ENCODE results near the gene UBQLN4.

UBQLN4 gene

DNA sequence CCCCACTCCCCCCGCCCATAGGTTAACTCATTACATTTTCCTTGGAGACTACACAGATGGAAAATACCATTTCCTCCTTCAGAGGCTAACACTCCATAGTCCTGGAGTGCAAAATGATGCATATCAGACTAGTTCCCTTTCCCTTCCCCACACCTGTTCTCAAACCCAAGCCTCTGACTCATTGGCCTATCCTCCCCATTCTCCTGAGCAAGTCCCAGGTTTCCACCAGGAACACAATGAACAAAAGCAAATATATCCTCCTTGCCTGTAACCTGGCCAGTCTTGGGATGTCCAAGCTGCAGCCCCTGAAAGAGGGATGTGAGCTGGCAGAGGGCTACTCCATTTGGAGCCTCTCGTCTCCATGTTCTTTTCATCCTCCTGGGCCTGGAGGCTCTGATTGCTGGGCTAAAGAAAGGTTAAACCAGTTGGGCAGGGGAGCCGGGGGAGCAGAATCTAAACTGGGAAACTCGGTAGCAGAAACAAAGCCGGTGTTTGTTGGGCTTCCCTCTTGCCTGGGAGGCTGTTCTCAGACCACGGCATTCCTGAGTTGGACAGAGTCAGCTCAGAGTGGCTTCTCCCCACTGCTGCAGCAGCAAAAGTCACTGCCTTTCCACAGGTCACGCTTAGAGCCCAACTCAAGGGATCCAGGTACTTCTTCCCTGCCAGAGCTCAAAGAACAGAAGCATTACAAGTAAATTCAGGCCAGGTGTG, 46.8 kb downstream of the UBQLN4 start:
- no peak for DNase-seq

DNA sequence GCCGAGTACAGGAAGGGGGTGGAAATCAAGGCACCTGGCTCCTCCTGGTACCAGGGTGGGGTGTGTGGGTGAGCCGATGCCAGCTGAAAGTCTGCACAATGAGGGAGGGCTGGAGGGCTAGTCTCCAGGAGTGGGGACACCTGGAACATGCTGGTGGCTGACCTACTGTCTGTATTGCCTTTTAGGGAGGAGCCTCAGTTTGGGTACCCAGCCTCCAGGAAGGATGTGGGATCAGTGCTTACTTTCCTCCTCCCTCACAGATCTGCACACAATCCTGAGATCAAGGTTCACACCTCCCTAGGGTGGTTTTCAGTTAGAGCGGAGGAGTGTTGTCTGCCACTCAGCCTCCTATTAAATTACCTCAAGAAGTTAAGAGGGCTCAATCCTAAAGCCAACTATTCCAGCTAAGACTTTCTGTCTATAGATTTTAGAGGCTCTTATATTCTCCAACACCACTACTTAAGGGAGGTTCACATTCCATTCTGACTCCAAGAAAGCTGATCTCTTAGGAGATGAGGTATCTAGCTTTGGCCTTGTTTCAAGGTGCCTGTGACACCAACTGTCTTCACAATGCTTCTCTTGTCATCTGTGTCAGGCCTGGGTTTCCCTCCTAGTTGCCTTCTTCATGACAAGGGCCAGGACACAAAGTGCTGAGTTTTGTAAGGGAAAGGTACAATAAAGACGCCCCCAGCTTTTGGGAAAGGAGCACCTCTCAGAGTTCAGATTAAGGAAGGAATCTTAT, 48.6 kb downstream of the UBQLN4 start:
- no peak for DNase-seq

- no peak for DNase-seq
Observed at GRCh38 chr1:156003923-156004188, 49.7 kb downstream of the UBQLN4 start.

DNA sequence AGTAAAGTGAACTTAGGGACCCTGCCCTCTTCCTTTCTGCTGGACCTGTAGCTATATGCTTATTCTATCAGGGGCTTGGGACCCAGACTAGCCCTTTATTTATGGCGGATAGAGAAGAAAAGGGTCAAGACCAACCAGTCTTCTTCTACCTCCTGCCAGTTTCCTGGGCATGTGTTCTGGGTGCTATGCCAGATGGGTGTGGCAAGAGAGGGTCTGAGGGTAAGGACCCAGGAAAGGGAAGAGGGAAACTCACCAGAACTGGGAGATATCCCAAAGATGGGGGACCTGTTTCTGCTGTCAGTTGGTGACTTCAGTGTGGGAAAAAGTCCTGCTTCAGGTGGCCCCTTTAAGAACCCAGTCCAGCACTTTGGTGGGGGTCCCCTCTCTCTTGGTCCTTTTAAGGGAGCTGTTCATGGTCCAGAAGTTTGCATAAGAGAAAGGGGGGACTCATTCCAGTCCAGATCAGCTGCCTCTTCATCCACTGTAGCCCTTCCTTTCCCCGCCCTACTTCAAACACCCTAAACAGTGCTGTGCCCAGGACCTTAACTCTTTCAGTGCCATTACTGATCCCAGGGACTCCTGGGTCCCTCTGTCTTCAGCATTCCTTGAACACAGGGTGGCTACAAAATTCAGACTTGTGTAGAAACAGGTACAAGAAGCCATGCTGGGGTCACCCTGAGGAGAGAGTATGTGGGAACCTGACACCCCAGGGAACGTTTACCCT, 51.2 kb downstream of the UBQLN4 start:
- DNase-seq, result no peak

DNA sequence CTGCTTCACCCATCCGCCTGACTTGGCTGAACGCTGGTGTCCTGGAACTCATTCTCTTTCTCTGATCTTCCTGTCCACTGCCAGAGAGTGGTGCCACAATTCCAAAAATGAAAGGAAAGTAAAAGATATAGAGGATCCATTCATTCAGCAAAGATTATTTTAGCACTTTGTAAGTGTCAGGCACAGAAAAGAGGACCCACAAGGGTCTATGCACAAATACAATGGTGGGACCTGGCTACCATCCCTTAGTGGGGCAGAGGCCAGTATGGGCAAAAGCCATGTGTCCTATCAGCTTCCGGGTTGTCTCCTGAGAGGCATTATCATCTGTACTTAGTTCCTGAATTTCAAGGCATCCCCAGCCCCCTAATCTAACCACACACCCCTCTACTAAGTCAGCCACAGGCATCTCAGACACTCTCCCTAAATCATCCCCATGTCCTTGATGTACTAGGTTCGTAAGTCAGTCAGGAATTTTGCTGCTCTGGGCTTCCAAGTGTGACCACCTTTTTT, 51.9 kb downstream of the UBQLN4 start:
- no peak for DNase-seq

DNA sequence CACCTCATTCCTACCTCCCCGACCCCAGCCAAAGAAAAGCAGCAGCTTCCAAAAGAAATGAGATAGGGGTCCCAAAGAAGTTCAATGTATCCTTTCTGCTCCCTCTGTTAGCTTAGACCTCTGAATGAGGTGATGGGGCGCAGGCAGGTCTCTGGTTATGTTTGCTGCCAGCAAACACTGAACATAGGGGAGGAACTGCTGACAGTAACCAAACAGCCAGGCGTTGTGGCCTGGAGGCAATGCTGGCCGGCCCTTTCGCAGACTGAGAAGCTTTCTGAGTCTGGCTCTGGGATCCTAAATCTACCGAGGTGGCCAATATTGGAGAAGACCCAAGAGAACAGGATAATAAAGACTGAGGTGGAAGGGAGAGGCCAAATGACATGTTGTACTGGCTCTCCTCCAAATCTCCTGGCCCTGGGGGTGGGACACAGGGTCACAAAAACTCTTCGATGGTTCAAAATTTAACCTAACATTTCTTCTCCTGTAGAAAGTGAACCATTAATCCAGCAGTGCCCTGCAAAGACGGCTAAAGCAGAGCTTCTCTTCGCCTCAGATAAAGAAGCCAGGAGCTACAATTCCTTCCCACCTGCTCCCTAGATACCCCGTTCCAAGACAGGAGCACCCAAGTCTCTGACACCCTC, 52.5 kb downstream of the UBQLN4 start:
- no peak for DNase-seq

- DNase-seq, result no peak
Observed at GRCh38 chr1:155999964-156000363, 53.6 kb downstream of the UBQLN4 start.

- no peak for DNase-seq
Observed at GRCh38 chr1:155996166-155996565, 57.4 kb downstream of the UBQLN4 start.

GRCh38 chr1:155993595-155993994, 60.0 kb downstream of the UBQLN4 start:
- no peak for DNase-seq

DNA sequence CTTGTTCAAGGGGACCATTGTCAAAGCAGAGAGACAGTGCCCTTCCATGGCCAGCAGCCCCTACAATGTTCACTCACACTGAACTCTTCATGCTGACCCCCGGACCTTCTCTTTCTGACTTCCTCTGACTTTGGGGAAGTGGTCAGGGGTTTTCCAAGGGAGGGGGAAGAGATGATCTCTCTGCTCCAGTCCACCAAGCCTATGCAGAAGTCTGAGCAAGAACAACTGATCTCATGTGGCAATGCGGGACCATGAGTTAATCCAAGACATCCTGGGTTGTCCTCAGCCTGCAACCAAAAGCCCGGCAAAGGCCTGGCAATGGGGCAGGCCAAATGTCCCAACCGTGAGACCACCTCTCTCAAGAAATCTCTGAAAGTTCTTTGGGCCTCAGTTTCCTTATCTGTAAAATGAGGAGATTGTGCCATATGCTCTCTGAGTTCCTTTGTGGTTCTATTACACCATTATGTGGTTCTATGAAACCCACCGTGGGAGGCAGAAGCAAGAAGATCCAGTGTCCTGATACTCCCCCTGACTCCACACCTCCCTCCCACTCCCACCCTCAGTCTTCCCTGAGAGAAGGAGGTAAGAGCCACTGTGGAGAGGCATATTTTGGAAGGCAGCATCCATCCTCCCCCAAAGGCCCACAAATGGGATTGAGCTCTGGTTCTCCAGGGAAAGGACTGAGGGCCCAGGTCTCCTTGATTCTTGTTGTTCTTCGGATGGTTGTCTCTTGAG, 63.4 kb downstream of the UBQLN4 start:
- DNase-seq, result no peak

DNA sequence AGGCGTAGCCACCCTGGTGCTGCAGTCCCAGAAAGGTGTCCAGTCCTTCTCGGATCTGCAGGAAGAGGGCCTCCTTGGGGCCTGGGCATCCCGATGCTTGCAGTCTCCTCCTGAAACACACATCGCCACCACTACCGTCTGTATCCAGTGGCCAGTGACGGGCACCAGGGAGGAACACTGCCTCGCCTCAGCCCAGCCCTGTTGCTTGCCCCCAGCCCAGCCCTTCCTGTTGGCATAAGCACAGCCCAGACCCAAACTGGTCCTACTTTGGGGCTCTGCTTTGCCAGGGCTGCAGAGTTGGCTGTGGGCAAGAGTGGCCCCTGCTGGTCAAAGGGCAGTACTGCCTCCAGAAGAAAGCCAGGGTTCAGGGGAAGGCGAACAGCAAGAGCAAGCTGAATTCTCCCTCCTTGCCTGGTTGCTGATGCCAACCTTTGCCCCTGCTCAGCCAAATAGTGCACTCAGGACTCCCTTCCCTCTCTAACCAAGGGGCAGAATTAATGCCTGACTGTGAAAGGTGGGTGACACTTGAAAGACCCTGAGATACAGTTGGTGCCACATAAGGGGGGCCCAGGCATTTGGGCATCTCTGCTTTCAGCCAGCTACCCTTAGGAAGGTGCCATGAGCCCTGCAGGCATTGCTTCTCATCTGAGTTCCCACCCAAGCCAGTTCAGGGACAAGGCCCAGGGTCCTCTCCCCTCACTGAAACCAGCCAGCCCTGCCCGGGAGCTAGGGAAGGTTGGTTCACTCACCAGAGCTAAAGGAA, 64.2 kb downstream of the UBQLN4 start:
- peak; percentile 65 for DNase-seq

Measured in effector CD8-positive, alpha-beta T cell (primary cell).